Adrenal gland (tissue), 12 donors: ENCODE results near the gene BEND5. TPM values are rescaled to one million over a fixed set of nuclear protein-coding genes. Genes with fewer than 3 reads are reported as not detected.

Source experiments
- DNase-seq, 7 donors: peaks; one replicate each; pipeline ENCODE4 v3.0.0-alpha.2; 2019 to 2020
- H3K27ac ChIP-seq, 5 donors: fragments of 200-600 bp; sonication (generic) in 4 of 5; 1 replicate in 3 of 5; 2 replicates in 2 of 5; pipeline versions ENCODE4 v1.5.1 to v1.8.0; 2016 to 2020; ENCODE audit warnings: mild to moderate bottlenecking in 1 of 5
- H3K27me3 ChIP-seq: fragments of 200-600 bp; 2 replicates; pipeline ENCODE4 v1.8.0; 2021
- H3K36me3 ChIP-seq, 2 donors: fragments of 200-600 bp; replicated peaks in 1 of 2; 1 replicate in 1 of 2; 2 replicates in 1 of 2; pipeline versions ENCODE4 v1.5.1 to v1.8.0; 2018 to 2022
- H3K4me1 ChIP-seq, 2 donors: fragments of 200-600 bp; replicated peaks in 1 of 2; 1 replicate in 1 of 2; 2 replicates in 1 of 2; pipeline versions ENCODE4 v1.5.1 to v1.8.0; 2018 to 2021
- H3K4me3 ChIP-seq, 4 donors: fragments of 200-600 bp; sonication (generic) in 3 of 4; one replicate each; pipeline ENCODE4 v1.5.1; 2016 to 2018
- H3K9me3 ChIP-seq, 3 donors: fragments of 200-600 bp; sonication (generic) in 1 of 3; replicated peaks in 1 of 3; 1 replicate in 2 of 3; 2 replicates in 1 of 3; pipeline versions ENCODE4 v1.5.1 to v1.8.0; 2016 to 2021
- CTCF ChIP-seq, 6 experiments: fragments of 450-650 bp in 4 of 6; fragments of 200-600 bp in 2 of 6; sonication (generic) in 1 of 6; IDR thresholded peaks; 1 replicate in 5 of 6; 2 replicates in 1 of 6; pipeline versions ENCODE4 v1.5.1 to v1.8.0; 2016 to 2021; ENCODE audit warnings: antibody characterized with exemption in 6 of 6, mild to moderate bottlenecking in 2 of 6, moderate library complexity in 1 of 6
- POLR2A ChIP-seq, 2 donors: fragments of 450-650 bp; IDR thresholded peaks; one replicate each; pipeline ENCODE4 v1.6.1; 2017; ENCODE audit warnings: antibody characterized with exemption in 2 of 2, mild to moderate bottlenecking in 2 of 2, moderate library complexity in 1 of 2
- WGBS, 4 donors: extraction: QIAGEN DNeasy Blood & Tissue Kit in 2 of 4; methylation state at CpG; one replicate each; pipeline versions ENCODE4 v1.1.5 to v1.1.7; 2013 to 2017; 5-methylcytosine and 5-hydroxymethylcytosine counted together
- intact Hi-C, 2 donors: fragments of 100-400 bp; cut with DNase I; formaldehyde crosslinking; loops; one replicate each; pipeline versions ENCODE4 v1.14.1 to v1.15.0; 2022 to 2023
- polyA plus RNA-seq, 3 donors: library from polyadenylated mRNA; stranded (reverse); fragments of 200-250 nt in 2 of 3; fragments of 350-450 nt in 1 of 3; fragmentation: Illumina TruSeq in 1 of 3; extraction: RNeasy Lipid Tissue Mini Kit (QIAGEN cat#74804) in 1 of 3; gene quantifications; one replicate each; pipeline ENCODE4 v1.2.3, GENCODE V29; 2013 to 2014
- total RNA-seq, 9 donors: library from RNA; depleted of rRNA in 4 of 9; stranded (reverse); fragments of >200 nt in 4 of 9; fragments of 120-200 nt in 1 of 9; fragmentation: NEBNext Ultra II Directional in 1 of 9; extraction: Animal tissue kit (Norgen Biotek cat#: 25700) in 1 of 9; gene quantifications; one replicate each; pipeline versions ENCODE4 v1.1.0 to v1.2.4, GENCODE V29; 2013 to 2023
- donor health status: healthy with polysubstance abuse.
- donor health status: Bipolar disorder and iron deficiency.
- donor health status: DM: yes; HTN: yes; CAD: no.
- donor health status: DM: no; HTN: no; CAD: no.
- donor health status: DM: no; HTN: no; CAD: no.
- donor health status: DM: yes; HTN: yes; CAD: no.

The BEND5 gene
- total and polyA plus RNA-seq, 12 donors: 2.2 to 20.4 (median 8.4) TPM

- no peak overlapping the region for H3K4me3 ChIP-seq
These were observed 15.3 kb downstream of the BEND5 start for GRCh38 chr1:48761411-48761810.

GRCh38 chr1:48760857-48761256, 15.8 kb downstream of the BEND5 start:
- Histone ChIP-seq H3K4me3 (no peak overlapping the region), H3K27ac (peak overlapping the region in 2 of 5 donors; percentile 59 to 62), H3K9me3 (no peaks in the 10 kb centered on the region), H3K36me3 (peaks cover 0 to 13% of the 10 kb centered on the region in 2 donors), H3K27me3 (no peaks in the 10 kb centered on the region), H3K4me1 (peaks cover 11 to 15% of the 10 kb centered on the region in 2 donors)
- intact Hi-C loops: no loop called here
- peak in 5 of 7 donors; percentile 19 to 52 (median 46) for DNase-seq
- WGBS, 4 donors: 50 to 78% (median 56%) methylated on average over 6 to 7 of the region's 7 CpGs
- TF ChIP-seq POLR2A (IDR thresholded peaks at IDR 0.05) (no peak), CTCF (IDR thresholded peaks at IDR 0.05) (no peak)

More at GRCh38 chr1:48761411-48761810, 15.3 kb downstream of the BEND5 start:
- peaks cover 11 to 15% of the 10 kb centered on the region in 2 donors for H3K4me1 ChIP-seq
- H3K27ac ChIP-seq: peak overlapping the region in 3 of 5 donors; percentile 33 to 62 (median 59)
- H3K27me3 ChIP-seq: no peaks in the 10 kb centered on the region
- intact Hi-C loops: no loop called here
- H3K36me3 ChIP-seq: peaks cover 0 to 13% of the 10 kb centered on the region in 2 donors
- TF ChIP-seq POLR2A (IDR thresholded peaks at IDR 0.05) (no peak), CTCF (IDR thresholded peaks at IDR 0.05) (no peak)
- no peaks in the 10 kb centered on the region for H3K9me3 ChIP-seq
- no peak for DNase-seq

- H3K27ac ChIP-seq: no peak overlapping the region
- DNase-seq: no peak
- WGBS, 4 donors: 97 to 99% (median 97%) methylated on average over 17 to 18 of the region's 18 CpGs
- H3K27me3 ChIP-seq: no peaks in the 10 kb centered on the region
- H3K4me1 ChIP-seq: peaks cover 11 to 15% of the 10 kb centered on the region in 2 donors
- TF ChIP-seq POLR2A (IDR thresholded peaks at IDR 0.05) (no peak), CTCF (IDR thresholded peaks at IDR 0.05) (no peak)
- H3K36me3 ChIP-seq: peaks cover 0 to 13% of the 10 kb centered on the region in 2 donors
- no peaks in the 10 kb centered on the region for H3K9me3 ChIP-seq
- H3K4me3 ChIP-seq: no peak overlapping the region
- intact Hi-C loops: no loop called here
These were observed 17.7 kb downstream of the BEND5 start for GRCh38 chr1:48758976-48759375.

GRCh38 chr1:48757363-48757762, 19.3 kb downstream of the BEND5 start:
- H3K27me3 ChIP-seq: no peaks in the 10 kb centered on the region
- peaks cover 0 to 13% of the 10 kb centered on the region in 2 donors for H3K36me3 ChIP-seq
- peaks cover 11 to 15% of the 10 kb centered on the region in 2 donors for H3K4me1 ChIP-seq
- no peak overlapping the region for H3K27ac ChIP-seq
- no peaks in the 10 kb centered on the region for H3K9me3 ChIP-seq
- no peak overlapping the region for H3K4me3 ChIP-seq
- intact Hi-C loops: no loop called here
- WGBS, 4 donors: 91 to 100% (median 93%) methylated on average over 2 of the region's 2 CpGs
- no peak for DNase-seq
- TF ChIP-seq POLR2A (IDR thresholded peaks at IDR 0.05) (no peak), CTCF (IDR thresholded peaks at IDR 0.05) (no peak)
